Placental epithelial cell (primary cell): ENCODE data around the gene RPS6KA1. TPM values are rescaled to one million over a fixed set of nuclear protein-coding genes. Genes with fewer than 3 reads are reported as not detected.

Source experiments
- small RNA-seq: library from RNA; depleted of rRNA; stranded (forward); fragments of <200 nt; gene quantifications from one replicate; pipeline ENCODE3, GENCODE V24; 2012
- total RNA-seq: library from RNA; depleted of rRNA; stranded (reverse); fragments of >200 nt; gene quantifications from 2 replicates; pipeline ENCODE4 v1.2.3, GENCODE V29; 2012

The RPS6KA1 gene
- total RNA-seq: 27.9 and 48.9 TPM in 2 replicates

DNA sequence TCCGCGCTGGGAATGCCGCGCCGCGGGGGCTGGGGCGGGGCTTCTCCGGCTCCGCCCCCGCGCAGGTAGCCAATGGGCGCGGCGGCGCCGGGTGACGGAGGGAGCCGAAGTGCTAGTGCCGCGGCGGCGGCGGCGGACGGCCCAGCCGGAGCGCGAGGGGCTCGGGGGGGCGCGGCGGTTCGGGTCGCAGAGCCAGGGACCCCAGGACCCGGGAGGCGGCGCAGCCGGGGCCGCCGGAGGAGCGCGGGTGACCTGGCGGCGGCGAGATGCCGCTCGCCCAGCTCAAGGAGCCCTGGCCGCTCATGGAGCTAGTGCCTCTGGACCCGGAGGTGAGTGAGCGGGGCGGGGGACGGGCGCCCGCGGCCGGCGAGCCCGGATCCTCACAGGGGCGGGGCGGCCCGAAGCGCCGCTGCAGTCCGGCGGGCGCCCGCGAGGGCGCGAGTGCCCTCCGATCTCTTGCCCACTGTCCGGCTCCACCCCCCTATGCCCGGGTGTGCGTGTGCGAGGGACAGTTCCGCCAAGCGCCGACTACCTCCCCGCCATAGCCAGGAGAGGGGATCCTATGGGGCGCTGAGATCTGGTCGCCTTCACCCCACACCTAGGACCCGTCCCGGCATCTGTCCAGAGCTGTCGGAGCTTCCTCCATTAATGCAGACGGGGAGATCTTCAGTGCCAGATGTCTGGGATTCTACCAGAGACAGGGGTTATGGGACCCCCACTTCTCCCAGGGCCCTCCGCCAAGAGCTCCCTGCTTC, at the start of gene RPS6KA1:
RPS6KA1 (plus strand) TSS at position 107 of the 755 bp plus-strand sequence; CDS start at position 267, 160 bp downstream.

Small RNA genes within 50 kb of the gene (small RNA-seq; reads per million reads assigned to genes)
- not detected for gene MIR1976
- not detected for gene RF00019
- not detected for gene RNU7-29P

Other genes starting within 250 kb of the RPS6KA1 start
- 19.6 and 37.8 TPM in 2 replicates for gene SH3BGRL3, start 249.7 kb upstream of the RPS6KA1 start, total RNA-seq
- gene UBXN11, start 223.1 kb upstream of the RPS6KA1 start, total RNA-seq: 7.5 and 9.8 TPM in 2 replicates
- not detected in 2 replicates for gene CD52, start 211.8 kb upstream of the RPS6KA1 start, total RNA-seq
- gene CRYBG2, start 175.6 kb upstream of the RPS6KA1 start, total RNA-seq: 14.5 and 27.8 TPM in 2 replicates
- not detected in 2 replicates for gene ZNF683, start 157.0 kb upstream of the RPS6KA1 start, total RNA-seq
- gene LIN28A, start 118.9 kb upstream of the RPS6KA1 start, total RNA-seq: not detected in 2 replicates
- gene DHDDS, start 97.4 kb upstream of the RPS6KA1 start, total RNA-seq: 58.1 and 76.8 TPM in 2 replicates
- gene HMGN2, start 57.3 kb upstream of the RPS6KA1 start, total RNA-seq: 222 and 231 TPM in 2 replicates
- gene ARID1A, start 166.3 kb downstream of the RPS6KA1 start, total RNA-seq: 48.3 and 56.9 TPM in 2 replicates